DND-41 (cell line): Measurements from ENCODE around the gene NEDD4L.

Experiments
- ATAC-seq: fragments of 200-7000 bp; cut with Tn5 transposase; 3 replicates; pipeline ENCODE4 v1.9.1; 2021; ENCODE audit warnings: low read depth; ENCODE audit not compliant: insufficient read depth
- DNase-seq: peaks from one replicate; pipeline ENCODE4 v3.0.0-alpha.2; 2020
- H2AFZ ChIP-seq: 2 replicates; pipeline ENCODE4 v1.6.0; 2012; ENCODE audit warnings: low read depth, low read length
- H3K27ac ChIP-seq: 2 replicates; pipeline ENCODE4 v1.5.1; 2012; ENCODE audit warnings: low read length, inconsistent platforms
- H3K27me3 ChIP-seq: fragments of 200-600 bp; sonication (generic); 2 replicates; pipeline ENCODE4 v1.6.0; 2012; ENCODE audit warnings: low read length, mild to moderate bottlenecking, inconsistent platforms; ENCODE audit not compliant: insufficient read depth, poor library complexity
- H3K36me3 ChIP-seq: 2 replicates; pipeline ENCODE4 v1.5.1; 2012; ENCODE audit warnings: low read length, inconsistent platforms; ENCODE audit not compliant: insufficient read depth
- H3K4me1 ChIP-seq: 2 replicates; pipeline ENCODE4 v1.5.1; 2012; ENCODE audit warnings: mild to moderate bottlenecking, low read length; ENCODE audit not compliant: insufficient read depth
- H3K4me2 ChIP-seq: 2 replicates; pipeline ENCODE4 v1.6.0; 2012; ENCODE audit warnings: mild to moderate bottlenecking, moderate library complexity, low read length, inconsistent platforms; ENCODE audit not compliant: insufficient read depth
- H3K4me3 ChIP-seq, 2 experiments: fragments of 200-600 bp in 1 of 2; shearing (Covaris generic) in 1 of 2; 2 replicates each; pipeline ENCODE4 v1.5.1; 2012 to 2016; ENCODE audit warnings: inconsistent platforms in 2 of 2, low read length in 2 of 2, mild to moderate bottlenecking in 2 of 2, low read depth in 1 of 2, moderate library complexity in 1 of 2
- H3K79me2 ChIP-seq: 2 replicates; pipeline ENCODE4 v1.6.0; 2012; ENCODE audit warnings: low read length, inconsistent platforms; ENCODE audit not compliant: insufficient read depth
- H3K9ac ChIP-seq: 2 replicates; pipeline ENCODE4 v1.6.0; 2012; ENCODE audit warnings: low read depth, mild to moderate bottlenecking, inconsistent platforms, low read length, moderate library complexity
- H3K9me3 ChIP-seq: 2 replicates; pipeline ENCODE4 v1.5.1; 2012; ENCODE audit warnings: low read length, moderate library complexity, mild to moderate bottlenecking, inconsistent platforms; ENCODE audit not compliant: insufficient read depth, severe bottlenecking
- H4K20me1 ChIP-seq: 2 replicates; pipeline ENCODE4 v1.6.0; 2012; ENCODE audit warnings: low read length; ENCODE audit not compliant: insufficient read depth
- CTCF ChIP-seq: IDR thresholded peaks from 2 replicates; pipeline ENCODE4 v1.5.1; 2012; ENCODE audit warnings: borderline replicate concordance, low read length, moderate library complexity, mild to moderate bottlenecking; ENCODE audit not compliant: poor library complexity, severe bottlenecking; ENCODE audit errors: extremely low read depth
- EZH2 ChIP-seq: IDR thresholded peaks from 3 replicates; pipeline ENCODE4 v1.6.1; 2012; ENCODE audit warnings: borderline replicate concordance, low read depth, mild to moderate bottlenecking, moderate library complexity, low read length, inconsistent platforms; ENCODE audit not compliant: severe bottlenecking

Gene NEDD4L

GRCh38 chr18:58087928-58088690 lies 44.1 kb downstream of the NEDD4L start:
- no peak overlapping the region for H2AFZ ChIP-seq
- H3K4me3 ChIP-seq: no peak overlapping the region
- no peak overlapping the region for H3K9ac ChIP-seq
- no peak overlapping the region for H3K27ac ChIP-seq
- no peaks in the 10 kb centered on the region for H3K79me2 ChIP-seq
- no peaks in the 10 kb centered on the region for H4K20me1 ChIP-seq
- no peaks in the 10 kb centered on the region for H3K9me3 ChIP-seq
- DNase-seq (no peak), ATAC-seq (no peak)
- no peaks in the 10 kb centered on the region for H3K27me3 ChIP-seq
- H3K4me1 ChIP-seq: no peaks in the 10 kb centered on the region
- no peaks in the 10 kb centered on the region for H3K36me3 ChIP-seq
- TF ChIP-seq CTCF: no peak
- TF ChIP-seq EZH2: no peak
- no peak overlapping the region for H3K4me2 ChIP-seq

DNA sequence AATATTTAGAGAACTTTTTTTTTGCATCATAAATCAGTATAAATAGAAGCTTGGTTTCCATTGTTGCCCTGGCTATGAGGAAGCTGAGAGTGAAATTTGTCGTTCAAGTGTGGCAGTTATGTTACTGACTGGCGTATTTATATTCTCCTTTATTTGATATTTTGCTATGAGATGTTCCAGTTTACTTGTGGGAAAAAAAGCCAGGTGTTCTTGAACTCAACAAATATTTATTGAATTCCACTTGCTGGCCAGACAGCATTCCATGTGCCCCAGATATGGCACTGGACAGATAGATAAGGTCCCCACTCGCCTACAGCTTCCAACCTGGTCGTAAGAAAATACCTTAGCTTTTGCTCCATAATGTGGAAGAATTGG lies 44.7 kb downstream of the NEDD4L start:
- Histone ChIP-seq H3K9me3 (no peaks in the 10 kb centered on the region), H3K27me3 (no peaks in the 10 kb centered on the region), H3K79me2 (no peaks in the 10 kb centered on the region), H3K9ac (no peak overlapping the region), H3K36me3 (no peaks in the 10 kb centered on the region), H4K20me1 (no peaks in the 10 kb centered on the region), H3K4me2 (no peak overlapping the region), H3K27ac (no peak overlapping the region), H3K4me1 (no peaks in the 10 kb centered on the region), H2AFZ (no peak overlapping the region), H3K4me3 (no peak overlapping the region)
- DNase-seq (no peak), ATAC-seq (no peak)
- no peak for TF ChIP-seq CTCF
- no peak for TF ChIP-seq EZH2

DNA sequence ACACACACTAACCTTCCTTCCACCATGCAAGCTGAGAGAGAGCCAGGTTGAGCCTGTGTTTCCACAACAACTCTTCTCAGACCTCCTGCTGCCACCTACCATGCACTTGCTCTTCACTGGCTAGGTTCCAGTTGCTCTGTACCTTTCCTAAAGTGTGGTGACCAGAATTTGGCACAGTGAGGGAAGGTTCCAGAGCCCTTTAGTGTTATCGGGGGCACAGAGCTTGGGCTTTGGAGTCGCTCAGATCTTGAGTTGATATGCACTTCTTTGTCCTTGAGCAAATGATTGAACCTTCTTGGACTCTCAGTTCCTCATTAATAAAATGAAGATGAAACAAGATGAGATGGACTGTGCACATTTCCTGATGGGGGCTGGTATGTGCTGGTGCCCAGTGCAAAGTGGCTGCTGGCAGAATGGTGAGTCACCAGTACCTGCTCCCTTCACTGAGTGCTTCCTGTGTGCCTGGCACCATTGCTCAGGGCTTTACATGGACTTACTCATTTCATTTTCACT lies 47.1 kb downstream of the NEDD4L start:
- Histone ChIP-seq H3K36me3 (no peaks in the 10 kb centered on the region), H4K20me1 (no peaks in the 10 kb centered on the region), H3K4me3 (no peak overlapping the region), H3K79me2 (no peaks in the 10 kb centered on the region), H3K4me2 (no peak overlapping the region), H2AFZ (no peak overlapping the region), H3K27ac (no peak overlapping the region), H3K27me3 (no peaks in the 10 kb centered on the region), H3K9me3 (no peaks in the 10 kb centered on the region), H3K4me1 (no peaks in the 10 kb centered on the region), H3K9ac (no peak overlapping the region)
- ATAC-seq (no peak), DNase-seq (no peak)
- TF ChIP-seq CTCF (no peak), EZH2 (no peak)
